ENCODE results near the gene TMX1. TPM values are rescaled to one million over a fixed set of nuclear protein-coding genes. Genes with fewer than 3 reads are reported as not detected.
"Not testable (repeated sequence)": the region's sequence is repeated elsewhere in the genome, so short reads cannot be mapped to it uniquely, and the experiment has no call there.

The TMX1 gene, protein sequence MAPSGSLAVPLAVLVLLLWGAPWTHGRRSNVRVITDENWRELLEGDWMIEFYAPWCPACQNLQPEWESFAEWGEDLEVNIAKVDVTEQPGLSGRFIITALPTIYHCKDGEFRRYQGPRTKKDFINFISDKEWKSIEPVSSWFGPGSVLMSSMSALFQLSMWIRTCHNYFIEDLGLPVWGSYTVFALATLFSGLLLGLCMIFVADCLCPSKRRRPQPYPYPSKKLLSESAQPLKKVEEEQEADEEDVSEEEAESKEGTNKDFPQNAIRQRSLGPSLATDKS
- total RNA-seq (2014; rRNA removed; shearing (Covaris generic)): 49.3 and 57.2 TPM in 2 replicates
- 44.8 and 60.6 TPM in 2 replicates for polyA plus RNA-seq (2014; cell fraction: nucleus; rRNA removed)

DNA sequence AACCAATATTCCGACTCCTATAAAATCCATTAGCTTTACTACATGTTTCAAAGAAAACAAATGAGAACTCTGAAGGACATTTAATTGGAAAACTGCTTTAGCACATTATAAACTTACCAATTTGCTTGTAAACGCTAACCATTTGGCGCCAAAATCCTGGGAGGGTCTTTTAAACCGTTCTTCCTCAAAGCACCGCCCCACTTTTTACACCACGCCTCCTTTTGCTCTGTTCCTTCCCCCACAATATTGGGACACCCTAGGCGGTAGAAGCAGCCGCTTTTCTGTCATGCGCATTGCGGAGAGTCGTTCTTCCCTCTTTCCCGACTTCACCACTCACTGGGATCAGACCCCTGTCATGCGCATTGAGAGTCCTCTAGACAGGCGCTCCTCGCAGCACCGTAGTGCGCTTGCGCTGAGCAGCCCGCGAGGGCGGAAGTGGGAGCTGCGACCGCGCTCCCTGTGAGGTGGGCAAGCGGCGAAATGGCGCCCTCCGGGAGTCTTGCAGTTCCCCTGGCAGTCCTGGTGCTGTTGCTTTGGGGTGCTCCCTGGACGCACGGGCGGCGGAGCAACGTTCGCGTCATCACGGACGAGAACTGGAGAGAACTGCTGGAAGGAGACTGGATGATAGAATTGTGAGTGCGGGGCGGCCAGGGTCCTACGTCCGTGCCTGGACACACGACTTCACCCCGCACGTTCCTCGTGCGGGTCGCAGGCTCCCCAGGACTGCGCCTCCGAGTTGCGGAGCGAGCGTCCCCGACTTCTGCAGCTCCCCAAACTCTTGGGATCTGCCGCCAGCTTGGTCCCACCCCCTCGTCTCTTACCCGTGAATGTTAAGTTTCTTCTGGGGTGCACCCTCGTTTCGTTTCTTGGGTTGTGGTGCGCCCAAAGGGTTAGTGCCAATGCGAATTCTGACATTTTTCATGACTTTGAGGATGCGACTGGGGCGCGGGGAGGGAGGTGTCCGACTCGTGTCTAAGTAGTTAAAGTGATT lies at the start of gene TMX1:
Gene TMX1 (plus strand): TSS at position 435 of the 991 bp plus-strand sequence. CDS start 46 bp downstream, at position 481.
- peak; percentile 100 for DNase-seq (ENCODE audit: extremely low read depth, low read depth)

DNA sequence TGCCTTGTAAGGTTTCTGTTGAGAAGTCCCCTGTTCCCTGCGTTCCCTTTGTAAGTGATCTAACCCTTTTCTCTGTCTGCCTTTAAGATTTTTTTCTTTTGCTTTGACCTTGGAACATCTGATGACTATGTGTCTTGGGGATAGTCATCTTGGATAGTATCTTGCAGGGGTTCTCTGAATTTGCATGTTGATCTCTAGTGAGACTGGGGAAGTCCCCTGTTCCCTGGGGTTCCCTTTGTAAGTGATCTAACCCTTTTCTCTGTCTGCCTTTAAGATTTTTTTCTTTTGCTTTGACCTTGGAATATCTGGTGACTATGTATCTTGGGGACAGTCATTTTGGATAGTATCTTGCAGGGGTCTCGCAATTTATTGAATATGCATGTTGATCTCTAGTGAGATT lies 38.2 kb upstream of the TMX1 start:
- no peak for DNase-seq (ENCODE audit: extremely low read depth, low read depth)

DNA sequence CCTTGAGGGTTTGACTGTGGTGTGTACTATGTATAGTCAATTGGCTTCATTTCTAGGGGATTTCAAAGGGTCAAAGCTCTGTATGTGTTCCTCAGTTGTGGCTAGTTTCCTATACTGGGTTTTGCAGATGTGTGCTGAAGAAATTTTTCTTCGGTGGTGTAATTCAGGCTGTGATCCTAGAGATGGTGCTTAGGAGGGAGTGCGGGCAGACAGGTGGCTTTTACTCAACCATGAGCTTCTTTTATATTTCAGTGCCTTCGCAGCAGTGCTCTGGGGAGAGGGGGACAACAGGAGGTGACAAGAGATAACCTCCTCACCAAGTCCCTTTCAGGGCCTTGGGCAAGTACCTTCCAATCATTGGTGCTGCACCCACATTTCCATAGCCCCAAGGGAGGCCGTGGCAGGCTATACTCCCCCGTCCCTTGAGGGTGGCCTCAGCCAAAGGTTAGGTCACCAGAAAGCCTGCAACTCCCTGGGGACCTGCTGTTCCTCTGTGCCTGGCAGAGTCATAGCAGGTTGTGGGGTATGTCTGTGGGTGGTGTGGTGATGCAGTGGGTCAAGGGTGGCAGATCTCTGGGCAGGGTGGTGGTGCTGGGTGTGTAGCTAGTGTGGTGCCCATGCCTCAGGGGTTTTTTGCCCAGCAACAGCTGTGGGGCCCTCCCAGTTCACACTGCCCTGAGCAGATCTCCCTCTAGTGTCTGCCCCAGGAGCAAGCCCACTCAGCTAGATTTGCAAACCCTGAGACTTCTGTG lies 37.0 kb upstream of the TMX1 start:
- DNase-seq (ENCODE audit: extremely low read depth, low read depth): no peak

DNA sequence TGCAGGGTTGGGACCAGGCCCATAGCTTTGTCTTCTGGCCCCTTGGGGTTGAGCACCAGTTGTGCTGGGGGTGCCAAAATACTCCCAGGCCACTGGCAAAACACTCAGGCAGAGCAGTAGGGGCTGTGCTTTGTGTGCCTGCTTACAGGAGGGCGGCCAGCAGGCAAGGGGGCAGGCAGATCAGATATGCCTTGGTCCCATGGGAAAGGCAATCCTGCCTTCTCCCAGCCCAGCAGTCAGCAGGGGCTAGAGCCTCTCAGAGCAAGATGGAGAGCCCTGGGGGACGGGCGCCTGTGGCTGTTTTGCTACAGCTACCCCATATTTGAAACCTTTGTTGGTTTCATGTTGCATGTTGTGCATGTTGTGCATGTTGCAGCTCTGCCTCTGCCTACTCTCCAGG lies 36.2 kb upstream of the TMX1 start:
- DNase-seq (ENCODE audit: extremely low read depth, low read depth): no peak

DNA sequence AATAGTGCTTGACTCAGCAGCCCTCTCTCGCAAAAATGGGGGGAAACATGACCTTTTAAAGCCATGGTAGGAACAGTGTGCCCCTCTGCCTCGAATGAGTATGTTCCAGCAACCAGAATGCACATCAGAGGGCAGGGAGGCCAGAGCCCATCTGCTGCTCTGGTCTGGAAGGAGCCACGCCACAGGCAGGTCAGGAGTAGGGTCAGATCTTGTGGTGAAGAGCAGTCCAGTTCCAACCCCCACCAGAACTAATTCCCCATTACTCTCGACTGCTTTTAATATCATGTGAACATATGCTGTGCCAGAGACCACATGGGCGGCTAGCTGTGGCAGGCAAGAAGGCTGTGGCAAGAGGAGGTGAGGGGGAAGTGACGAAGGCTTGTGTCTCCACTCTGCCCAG lies 34.6 kb upstream of the TMX1 start:
- no peak for DNase-seq (ENCODE audit: extremely low read depth, low read depth)

DNA sequence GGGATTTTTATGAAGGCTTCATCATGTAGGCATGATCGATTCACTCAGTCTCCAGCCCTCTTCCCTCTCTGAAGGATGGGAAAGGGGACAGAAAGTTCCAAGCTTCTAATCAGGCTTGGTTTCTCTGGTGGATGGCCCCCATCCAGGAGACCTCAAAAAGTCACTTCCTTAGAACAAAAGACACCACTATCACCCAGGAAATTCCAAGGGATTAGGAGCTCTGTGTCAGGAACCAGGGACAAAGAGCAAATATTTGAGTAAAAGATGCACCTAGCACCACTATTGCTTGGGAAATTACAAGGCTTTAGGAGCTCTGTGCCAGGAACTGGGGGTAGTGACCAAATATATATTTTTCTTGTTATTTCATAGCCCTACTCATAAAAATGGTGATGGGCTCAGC lies 33.6 kb upstream of the TMX1 start:
- DNase-seq (ENCODE audit: extremely low read depth, low read depth): no peak

DNA sequence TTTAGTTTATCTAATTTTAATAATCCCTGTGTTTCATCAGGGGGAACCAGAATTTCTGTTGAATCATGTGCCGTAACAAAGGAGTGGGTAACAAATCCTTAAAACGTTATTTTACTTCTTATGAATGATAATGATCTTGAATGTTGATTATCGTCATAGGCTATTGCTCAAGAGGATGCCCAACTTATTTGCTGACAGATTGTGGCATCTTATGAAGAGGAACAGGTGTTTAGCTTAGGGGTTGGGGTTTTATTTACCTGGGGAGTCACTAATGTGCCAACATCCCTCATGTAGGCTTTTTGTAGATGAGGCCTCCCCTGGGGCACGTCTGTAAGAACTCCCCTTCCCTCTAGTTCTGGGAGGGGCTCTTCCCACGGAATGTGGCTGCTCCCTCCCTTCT lies 32.4 kb upstream of the TMX1 start:
- no peak for DNase-seq (ENCODE audit: extremely low read depth, low read depth)

DNA sequence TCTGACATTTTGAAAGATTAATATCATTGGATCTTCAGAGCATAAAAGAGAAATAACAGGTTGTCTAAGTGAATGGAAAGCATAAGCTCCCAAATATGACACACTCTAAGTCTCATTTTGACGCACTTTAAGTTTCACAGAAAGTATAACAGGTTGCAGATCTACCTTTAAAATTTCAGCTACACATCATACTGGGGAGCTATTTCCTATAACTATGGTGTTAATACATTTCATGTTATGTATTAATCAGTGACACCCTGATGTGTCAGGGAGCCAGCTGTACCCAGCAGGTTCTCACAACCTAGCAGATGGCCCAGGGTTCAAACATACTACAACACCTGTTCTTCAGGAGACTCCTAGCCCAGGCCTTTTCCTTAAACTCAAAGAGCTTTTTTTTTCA lies 31.1 kb upstream of the TMX1 start:
- no peak for DNase-seq (ENCODE audit: extremely low read depth, low read depth)

DNA sequence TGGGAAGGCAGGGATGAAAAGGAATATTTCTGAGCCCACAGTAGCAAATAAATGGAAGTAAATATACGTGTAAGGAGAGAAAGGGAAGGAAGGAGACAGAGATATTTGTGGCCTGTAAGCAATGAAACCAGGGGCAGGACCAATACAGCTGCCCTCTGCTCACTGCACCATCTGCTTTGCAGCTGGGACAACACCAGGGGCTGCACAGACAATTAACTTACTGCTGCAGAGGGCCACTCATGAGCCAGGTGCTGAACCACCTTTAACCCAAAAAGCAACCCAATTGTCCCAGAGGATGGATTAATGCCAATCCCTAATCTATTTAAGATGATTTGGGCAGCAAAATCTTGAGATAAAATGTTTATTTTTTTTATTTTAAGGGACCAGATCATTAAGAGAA lies 30.6 kb upstream of the TMX1 start:
- no peak for DNase-seq (ENCODE audit: extremely low read depth, low read depth)

DNA sequence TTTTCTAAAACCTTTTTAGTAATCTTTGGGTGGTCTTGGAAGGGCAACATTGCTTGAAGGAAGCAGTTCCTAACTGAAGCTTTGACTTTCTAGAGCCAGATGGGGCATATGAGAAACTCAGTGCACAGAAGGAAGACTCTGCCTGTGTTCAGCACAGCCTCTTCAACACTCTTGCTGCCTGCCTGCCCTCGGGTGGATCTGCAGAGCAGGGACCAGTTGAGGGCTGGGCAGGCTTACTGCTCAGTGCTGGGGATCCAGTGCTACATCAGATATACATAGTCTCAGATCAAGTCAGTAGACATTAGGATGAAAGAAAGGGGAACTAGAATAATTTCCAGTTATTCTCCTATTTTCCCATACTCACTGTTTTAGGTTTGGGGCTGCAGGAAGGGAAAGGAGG lies 29.5 kb upstream of the TMX1 start:
- DNase-seq (ENCODE audit: extremely low read depth, low read depth): no peak

DNA sequence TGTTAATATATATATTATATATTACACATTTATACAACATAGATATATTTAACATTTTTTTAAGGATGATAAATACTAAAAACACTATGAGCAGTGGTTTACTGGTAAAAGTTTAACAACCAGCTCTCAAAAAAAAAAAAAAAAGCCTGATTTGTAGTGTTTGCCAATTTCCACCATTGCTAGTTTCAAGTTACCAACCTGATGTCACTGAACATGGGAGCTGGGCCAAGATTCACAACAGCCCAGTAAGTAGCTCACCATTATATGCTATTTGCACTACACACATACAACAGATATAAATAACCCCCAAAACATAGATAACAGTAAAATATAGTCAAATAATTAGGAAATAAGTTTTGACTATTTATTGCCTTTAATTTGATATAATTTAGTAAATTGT lies 28.9 kb upstream of the TMX1 start:
- peak; percentile 5 for DNase-seq (ENCODE audit: extremely low read depth, low read depth)

DNA sequence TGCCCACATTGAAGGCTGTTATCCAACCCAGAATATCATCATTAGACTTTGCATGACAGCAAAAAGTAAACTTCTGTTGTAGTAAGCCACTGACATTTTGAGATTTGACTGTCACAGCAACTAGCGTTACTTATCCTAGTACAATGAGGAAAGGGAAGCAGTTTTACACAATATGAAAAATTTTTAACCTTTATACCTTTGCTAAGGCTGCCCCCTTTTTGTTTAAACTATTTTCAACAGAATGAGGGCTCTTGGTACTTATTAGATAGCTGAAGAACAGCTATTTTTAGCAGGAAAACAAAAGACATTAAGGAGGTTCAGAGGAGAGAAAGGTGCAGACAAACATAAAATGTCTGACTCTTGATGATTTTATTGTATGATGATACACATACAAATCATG lies 23.4 kb upstream of the TMX1 start:
- DNase-seq (ENCODE audit: extremely low read depth, low read depth): no peak

DNA sequence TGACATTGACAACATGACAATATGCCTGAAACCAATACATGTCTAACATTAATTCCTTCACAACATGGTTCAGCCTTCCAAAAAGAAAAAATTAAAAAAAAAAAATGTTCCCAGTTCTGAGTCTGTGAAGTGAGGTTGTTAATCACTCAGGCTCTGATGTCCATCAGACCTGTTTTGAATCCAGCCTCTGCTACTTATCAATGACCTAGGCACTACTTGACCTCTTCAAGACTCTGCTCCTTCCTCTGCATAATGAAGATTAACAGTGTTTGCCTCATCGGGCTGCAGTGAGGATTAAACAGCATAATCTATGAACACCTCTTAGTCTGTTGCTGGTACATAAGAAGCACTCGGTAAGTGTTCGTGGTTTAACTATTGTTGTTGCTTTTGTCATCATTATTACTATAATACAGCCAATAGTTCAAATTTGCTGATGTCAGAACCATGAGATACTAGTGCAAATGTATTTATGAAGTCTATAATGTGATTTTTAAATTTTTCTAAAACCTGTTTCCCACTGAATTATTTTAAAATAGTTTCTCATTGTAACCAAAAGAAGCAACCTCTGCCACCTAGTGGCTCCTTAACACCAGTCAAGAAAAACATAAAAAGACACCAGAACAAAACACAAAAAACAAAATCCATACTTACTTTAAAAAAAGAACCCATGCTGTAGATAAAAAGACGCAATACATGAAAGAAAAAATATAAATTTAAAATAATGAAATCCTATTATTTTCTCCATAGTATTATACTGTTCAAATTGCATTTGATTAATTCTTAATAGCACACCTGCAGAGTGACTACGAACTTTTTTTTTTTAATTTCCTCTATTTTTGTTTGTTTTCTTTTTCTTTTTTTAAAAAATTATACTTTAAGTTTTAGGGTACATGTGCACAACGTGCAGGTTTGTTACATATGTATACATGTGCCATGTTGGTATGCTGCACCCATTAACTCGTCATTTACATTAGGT lies 20.3 kb upstream of the TMX1 start:
- DNase-seq (ENCODE audit: extremely low read depth, low read depth): peak; percentile 25

DNA sequence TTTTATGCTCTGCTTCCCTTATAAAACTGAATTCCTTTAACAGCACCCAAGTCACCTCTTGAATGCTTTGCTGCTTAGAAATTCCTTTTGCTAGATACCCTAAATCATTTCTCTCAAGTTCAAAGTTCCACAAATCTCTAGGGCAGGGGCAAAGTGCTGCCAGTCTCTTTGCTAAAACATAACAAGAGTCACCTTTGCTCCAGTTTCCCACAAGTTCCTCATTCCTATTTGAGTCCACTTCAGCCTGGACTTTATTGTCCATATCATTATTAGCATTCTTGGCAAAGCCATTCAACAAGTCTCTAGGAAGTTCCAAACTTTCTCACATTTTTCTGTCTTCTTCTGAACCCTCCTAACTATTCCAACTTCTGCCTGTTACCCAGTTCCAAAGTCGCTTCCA lies 16.6 kb upstream of the TMX1 start:
- DNase-seq (ENCODE audit: extremely low read depth, low read depth): not testable (repeated sequence)

DNA sequence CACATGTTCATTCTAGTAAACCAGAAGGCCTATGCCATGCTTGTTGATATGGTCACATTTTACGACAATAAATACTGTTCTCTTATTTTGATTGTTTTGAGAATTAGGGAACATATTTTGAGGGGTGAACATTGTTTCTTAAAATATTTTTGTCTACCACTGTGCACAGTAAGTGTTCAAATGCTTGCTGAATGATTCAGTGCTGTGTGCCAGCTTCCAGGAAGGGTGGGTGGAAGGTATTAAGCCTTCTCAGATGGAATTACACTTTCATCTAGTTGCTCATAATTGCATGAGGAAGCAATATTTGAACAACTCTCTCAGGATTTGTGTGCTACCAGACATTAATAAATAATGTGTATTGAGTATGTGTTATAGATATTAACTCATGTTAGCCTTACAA lies 15.5 kb upstream of the TMX1 start:
- no peak for DNase-seq (ENCODE audit: extremely low read depth, low read depth)

DNA sequence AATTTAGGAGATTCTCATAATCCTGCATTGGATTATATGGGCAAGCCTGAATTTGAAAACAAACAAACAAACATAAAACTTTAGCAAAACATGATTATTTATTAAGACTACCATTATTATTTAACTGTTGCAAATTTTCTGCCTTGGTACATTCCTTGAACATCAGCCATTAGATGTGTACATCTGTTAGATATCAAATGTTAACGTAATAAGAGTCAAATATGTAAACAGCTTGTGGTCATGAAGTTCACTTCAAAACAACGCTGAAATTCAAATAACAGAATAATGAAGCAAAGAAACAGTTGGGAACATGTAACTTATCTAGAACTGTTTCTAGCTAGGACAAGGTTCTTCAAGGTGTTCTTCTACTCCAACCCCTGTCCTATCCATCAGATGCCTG lies 14.3 kb upstream of the TMX1 start:
- DNase-seq (ENCODE audit: extremely low read depth, low read depth): no peak

DNA sequence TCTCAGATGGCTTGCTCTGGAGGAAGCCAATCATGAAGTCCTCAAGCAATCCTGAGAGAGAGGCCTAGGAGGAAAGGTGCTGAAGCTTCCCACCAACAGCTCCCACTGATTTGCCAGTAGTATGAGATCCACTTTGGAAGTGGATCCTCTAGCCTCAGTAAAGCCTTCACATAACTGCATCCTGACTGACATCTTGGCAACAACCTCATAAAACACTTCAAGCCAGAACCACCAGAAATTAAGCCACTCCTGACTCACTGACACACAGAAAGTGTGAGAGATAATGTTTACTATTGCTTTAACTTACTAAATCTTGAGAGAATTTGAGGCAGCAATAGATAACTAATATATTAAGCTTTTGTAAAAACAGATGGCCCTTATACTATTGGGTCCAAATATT lies 11.7 kb upstream of the TMX1 start:
- DNase-seq (ENCODE audit: extremely low read depth, low read depth): no peak

DNA sequence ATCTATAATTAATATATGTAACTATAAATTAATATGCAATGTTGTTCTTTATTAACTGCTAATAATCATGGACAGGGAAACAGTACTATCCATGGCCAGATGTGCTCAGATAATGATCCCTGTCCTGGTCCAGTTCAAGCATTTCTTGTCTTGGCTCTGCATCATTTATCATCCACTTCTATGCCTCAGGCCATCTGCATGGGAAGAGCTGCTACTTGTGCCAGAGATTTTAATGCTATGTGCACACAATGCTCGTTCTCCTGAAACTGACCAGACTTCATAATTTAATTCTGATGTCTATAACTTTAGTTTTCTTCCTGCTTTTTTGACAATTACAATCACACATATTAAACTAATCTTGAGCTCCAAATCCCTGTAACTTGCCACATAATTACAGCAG lies 11.2 kb upstream of the TMX1 start:
- no peak for DNase-seq (ENCODE audit: extremely low read depth, low read depth)

DNA sequence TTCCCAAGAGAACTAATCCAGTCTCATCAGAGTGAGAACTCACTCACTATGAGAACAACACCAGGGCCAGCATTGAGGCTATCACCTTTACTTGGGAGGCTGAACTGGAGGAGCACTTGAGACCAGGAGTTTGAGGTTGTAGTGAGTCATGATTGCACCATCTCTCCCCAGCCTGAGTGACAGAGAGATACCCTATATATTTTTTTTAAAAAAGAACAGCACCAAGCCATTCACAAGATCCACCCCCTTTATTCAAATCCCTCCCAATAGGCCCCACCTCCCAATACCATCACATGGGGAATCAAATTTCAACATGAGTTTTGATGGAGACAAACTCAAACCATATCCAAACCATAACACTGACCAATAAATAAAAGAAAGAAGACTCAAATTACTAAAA lies 3.7 kb upstream of the TMX1 start:
- DNase-seq (ENCODE audit: extremely low read depth, low read depth): no peak

DNA sequence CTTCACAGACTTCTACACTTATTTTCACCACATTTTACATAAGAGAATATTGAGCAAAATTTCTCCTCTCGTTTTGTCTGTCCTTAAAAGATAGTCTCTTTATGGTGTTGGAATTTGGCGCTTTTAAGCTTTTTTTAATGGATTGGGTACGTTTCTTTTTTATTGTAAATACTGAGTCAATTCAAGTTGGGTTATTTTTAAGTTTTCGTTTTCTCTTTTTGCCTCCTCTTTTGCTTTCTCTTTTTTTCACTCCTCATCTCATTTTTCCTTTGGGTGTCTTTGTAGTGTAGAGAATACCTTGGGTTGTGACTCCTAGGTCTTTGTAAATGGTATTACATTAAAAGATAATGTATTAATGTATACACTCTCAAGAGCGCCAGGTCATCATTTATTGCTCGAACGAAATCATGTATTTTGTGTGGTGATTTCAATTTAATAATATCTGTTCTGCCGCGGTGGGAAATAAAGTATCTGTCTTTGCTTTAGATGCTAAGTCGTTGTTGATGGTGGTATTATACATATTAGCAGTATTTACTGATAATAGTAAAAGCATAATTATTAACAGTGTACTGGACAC lies 845 bp downstream of the TMX1 start:
- no peak for DNase-seq (ENCODE audit: extremely low read depth, low read depth)

All from NCI-H460 (cell line).